K562 (cell line): ENCODE measurements around the gene DYRK1A. TPM values are rescaled to one million over a fixed set of nuclear protein-coding genes. Genes with fewer than 3 reads are reported as not detected.
A peak's percentile ranks its signal among the peaks of the same experiment; 100 is the strongest.

Experiments
- ATAC-seq: fragments of 200-7000 bp; cut with Tn5 transposase; 3 replicates; pipeline ENCODE4 v1.9.1; 2020; ENCODE audit warnings: moderate library complexity
- BruUV-seq: library from RNA; stranded (reverse); fragments of 400-500 nt; replicated peaks from 2 replicates; lab custom pipeline; 2021; lab: Mats Ljungman, UMichigan
- CTCF ChIA-PET: fragments of 300-600 bp; formaldehyde crosslinking; extraction: SDS; loops from one replicate; lab custom pipeline; 2021; ENCODE audit warnings: low intra/inter-chr PET ratio; lab: Yijun Ruan, JAX
- POLR2A ChIA-PET: fragments of 300-600, 350-650 bp; sonication (Branson Sonifier 250); formaldehyde crosslinking; extraction: SDS; loops from one replicate; lab custom pipeline; 2021; ENCODE audit warnings: antibody characterized with exemption, inconsistent platforms; lab: Yijun Ruan, JAX
- DNase-seq, 4 experiments: peaks; one replicate each; pipeline versions ENCODE4 v3.0.0 to v3.0.0-alpha.2; 2011 to 2018; ENCODE audit warnings: low spot score in 3 of 4, mixed read lengths in 3 of 4; ENCODE audit errors: extremely low read depth in 1 of 4
- FAIRE-seq: peaks from 2 replicates; lab custom pipeline; 2011; peaks lifted over from hg19 to GRCh38; lab: Jason Lieb, UNC
- H2AFZ ChIP-seq: 2 replicates; pipeline ENCODE4 v1.6.0; 2011; ENCODE audit warnings: low read depth, low read length, control low read depth, inconsistent platforms
- H3K27ac ChIP-seq: fragments of 200-600 bp; 3 replicates; pipeline ENCODE4 v1.8.0; 2011; ENCODE audit warnings: low read depth, mild to moderate bottlenecking, control low read depth, inconsistent platforms, low read length, moderate library complexity, mixed read lengths; ENCODE audit errors: extremely low read depth
- H3K27me3 ChIP-seq, 2 experiments: fragments of 300-600 bp in 1 of 2; 2 replicates in 1 of 2; 3 replicates in 1 of 2; pipeline versions ENCODE4 v1.6.0 to v1.8.0; 2011; ENCODE audit warnings: inconsistent platforms in 2 of 2, low read length in 2 of 2, mild to moderate bottlenecking in 1 of 2, mixed read lengths in 1 of 2, moderate library complexity in 1 of 2; ENCODE audit not compliant: control insufficient read depth in 2 of 2, insufficient read depth in 2 of 2
- H3K36me3 ChIP-seq: fragments of 300-600 bp; 3 replicates; pipeline ENCODE4 v1.8.0; 2011; ENCODE audit warnings: mild to moderate bottlenecking, low read length, inconsistent platforms; ENCODE audit not compliant: control insufficient read depth, insufficient read depth
- H3K4me1 ChIP-seq, 2 experiments: fragments of 200-600 bp in 1 of 2; replicated peaks in 1 of 2; 2 replicates in 1 of 2; 3 replicates in 1 of 2; pipeline versions ENCODE4 v1.5.1 to v1.8.0; 2011; ENCODE audit warnings: inconsistent platforms in 2 of 2, low read length in 2 of 2, mild to moderate bottlenecking in 1 of 2, mixed read lengths in 1 of 2, moderate library complexity in 1 of 2; ENCODE audit not compliant: control insufficient read depth in 2 of 2, insufficient read depth in 2 of 2
- H3K4me2 ChIP-seq: 2 replicates; pipeline ENCODE4 v1.6.1; 2011; ENCODE audit warnings: low read length, control low read depth, inconsistent platforms, mixed read lengths; ENCODE audit not compliant: insufficient read depth
- H3K4me3 ChIP-seq: fragments of 200-600 bp; sonication (generic), shearing (Covaris generic); 2 replicates; pipeline ENCODE4 v1.5.1; 2016; ENCODE audit warnings: control low read depth, inconsistent platforms
- H3K79me2 ChIP-seq: fragments of 200-600 bp; 3 replicates; pipeline ENCODE4 v1.8.0; 2011; ENCODE audit warnings: low read length, inconsistent platforms; ENCODE audit not compliant: control insufficient read depth, insufficient read depth
- H3K9ac ChIP-seq, 2 experiments: 2 replicates each; pipeline versions ENCODE4 v1.6.0 to v1.6.1; 2011; ENCODE audit warnings: low read depth in 2 of 2, low read length in 2 of 2, control low read depth in 1 of 2, inconsistent platforms in 1 of 2, mild to moderate bottlenecking in 1 of 2, mixed read lengths in 1 of 2; ENCODE audit not compliant: insufficient read depth in 1 of 2
- H3K9me1 ChIP-seq: one replicate; pipeline ENCODE4 v1.6.0; 2011; ENCODE audit warnings: inconsistent platforms, mild to moderate bottlenecking, low read length, moderate library complexity; ENCODE audit not compliant: control insufficient read depth, insufficient read depth
- H3K9me3 ChIP-seq: replicated peaks from 2 replicates; pipeline ENCODE4 v1.5.1; 2011; ENCODE audit warnings: low read depth, low read length, inconsistent platforms; ENCODE audit not compliant: control insufficient read depth, insufficient read depth
- H4K20me1 ChIP-seq: replicated peaks from 2 replicates; pipeline ENCODE4 v1.6.1; 2011; ENCODE audit warnings: low read length, inconsistent platforms, mixed read lengths; ENCODE audit not compliant: control insufficient read depth, insufficient read depth
- ADNP ChIP-seq: fragments of 200-800 bp; sonication (Bioruptor generic); IDR thresholded peaks from 2 replicates; pipeline ENCODE4 v1.6.1; 2016; ENCODE audit warnings: missing genetic modification characterization, missing compliant biosample characterization
- ASH1L ChIP-seq: fragments of 450-650 bp; IDR thresholded peaks from 2 replicates; pipeline ENCODE4 v1.6.1; 2018; ENCODE audit warnings: borderline replicate concordance, mild to moderate bottlenecking, low read depth; ENCODE audit not compliant: partially characterized antibody
- HDAC2 ChIP-seq: fragments of 450-650 bp; IDR thresholded peaks from 2 replicates; pipeline ENCODE4 v1.6.1; 2016; ENCODE audit warnings: mild to moderate bottlenecking
- HMBOX1 ChIP-seq: sonication (generic); IDR thresholded peaks from 2 replicates; pipeline ENCODE4 v1.6.1; 2016
- HMG20A ChIP-seq: fragments of 450-650 bp; formaldehyde crosslinking; conservative IDR thresholded peaks from 2 replicates; pipeline ENCODE4 v1.4.0; 2020; ENCODE audit warnings: mild to moderate bottlenecking, mixed read lengths
- LEF1 ChIP-seq: fragments of 450-650 bp; IDR thresholded peaks from 2 replicates; pipeline ENCODE4 v1.6.1; 2016; ENCODE audit warnings: mild to moderate bottlenecking
- PHF8 ChIP-seq: fragments of 200-600 bp; sonication (generic); IDR thresholded peaks from 2 replicates; pipeline ENCODE4 v1.6.1; 2012; ENCODE audit warnings: mixed run types, mild to moderate bottlenecking, inconsistent platforms, low read length, moderate library complexity, borderline replicate concordance
- PPARD ChIP-seq: fragments of 250-450 bp; sonication (Bioruptor Pico); IDR thresholded peaks from 2 replicates; pipeline ENCODE4 v1.8.0; 2022; ENCODE audit warnings: inconsistent platforms, mild to moderate bottlenecking, moderate library complexity
- RBM25 ChIP-seq: fragments of 200-400 bp; formaldehyde crosslinking; IDR thresholded peaks from 2 replicates; pipeline ENCODE4 v1.6.1; 2018; ENCODE audit warnings: low read length, low read depth, moderate library complexity; ENCODE audit not compliant: severe bottlenecking
- RCOR1 ChIP-seq, 2 experiments: IDR thresholded peaks; 2 replicates each; pipeline ENCODE4 v1.6.1; 2012; ENCODE audit warnings: low read depth in 2 of 2, low read length in 2 of 2, borderline replicate concordance in 1 of 2, improper control_type of control experiment in 1 of 2
- ZFP91 ChIP-seq: sonication (generic); formaldehyde crosslinking; IDR thresholded peaks from 2 replicates; pipeline ENCODE4 v1.8.0; 2022; ENCODE audit warnings: mild to moderate bottlenecking, missing genetic modification reagents
- ZNF143 ChIP-seq: sonication (generic); formaldehyde crosslinking; IDR thresholded peaks from 2 replicates; pipeline ENCODE4 v1.9.0; 2022; ENCODE audit warnings: mild to moderate bottlenecking, missing genetic modification reagents
- ZNF280B ChIP-seq: fragments of 250-450 bp; sonication (Bioruptor Pico); IDR thresholded peaks from 2 replicates; pipeline ENCODE4 v1.5.1; 2021; ENCODE audit warnings: mild to moderate bottlenecking
- ZNF41 ChIP-seq: fragments of 250-450 bp; sonication (Bioruptor Pico); conservative IDR thresholded peaks from 2 replicates; pipeline ENCODE4 v1.4.0; 2020; ENCODE audit warnings: mild to moderate bottlenecking
- ZNF79 ChIP-seq: fragments of 250-450 bp; sonication (Bioruptor Pico); IDR thresholded peaks from 2 replicates; pipeline ENCODE4 v1.4.0; 2020; ENCODE audit warnings: low read depth, mild to moderate bottlenecking, moderate library complexity
- WGBS: fragments of 100-300 bp; shearing (Covaris generic); methylation state at CpG from one replicate; pipeline ENCODE4 v1.1.6; 2016; ENCODE audit warnings: low coverage, mixed read lengths; ENCODE audit not compliant: insufficient coverage; ENCODE audit errors: missing lambda C conversion rate; 5-methylcytosine and 5-hydroxymethylcytosine counted together
- in situ Hi-C: fragments of 300-500 bp; cut with MboI; formaldehyde crosslinking; loops from 4 replicates; pipeline ENCODE4 v1.15.0; 2018; ENCODE audit warnings: inconsistent platforms, mixed read lengths
- intact Hi-C: fragments of 100-400 bp; cut with micrococcal nuclease; formaldehyde crosslinking; loops from 2 replicates; pipeline ENCODE4 v1.14.2; 2022
- polyA plus RNA-seq, 8 experiments: library from polyadenylated mRNA; depleted of rRNA in 4 of 8; stranded (reverse) in 5 of 8; unstranded in 3 of 8; fragments of >200 nt; fragmentation: Nextera tagmentation in 2 of 8; fragmentation: Illumina TruSeq in 1 of 8; extraction: Ambion mirVana in 2 of 8; extraction: Trizol in 1 of 8; gene quantifications; 2 replicates each; pipeline versions ENCODE4 v1.2.1 to v1.2.3, GENCODE V29; 2011 to 2014; ENCODE audit warnings: inconsistent platforms in 1 of 8, missing spikeins in 1 of 8
- total RNA-seq, 7 experiments: library from RNA; depleted of rRNA in 6 of 7; stranded (reverse); fragments of >200 nt in 6 of 7; fragmentation: Illumina TruSeq in 2 of 7; extraction: Trizol in 2 of 7; gene quantifications; 2 replicates each; pipeline versions ENCODE4 v1.2.1 to v1.2.3, GENCODE V29; 2011 to 2021; ENCODE audit warnings: low replicate concordance in 1 of 7

Gene DYRK1A
- total and polyA plus RNA-seq, 9 of the 15 experiments (the other 6 are each of a cell fraction or from before 2014, with no cell fraction given), result 3.7 to 64.8 (median 42.3) TPM

- Histone ChIP-seq H2AFZ (no peak overlapping the region), H3K9me3 (no peaks in the 10 kb centered on the region), H3K27ac (peak overlapping the region; percentile 48; the same call in 2 of the 3 replicates), H3K9ac (0 out of 4 replicates have a peak overlapping the region, but pooled peaks of 1 of the 2 experiments have one; percentile 2), H3K9me1 (peaks cover 5% of the 10 kb centered on the region), H3K4me2 (0 out of 2 replicates have a peak overlapping the region, but pooled peaks have one; percentile 7), H3K27me3 (no peaks in the 10 kb centered on the region), H3K79me2 (peaks cover 100% of the 10 kb centered on the region), H3K36me3 (no peaks in the 10 kb centered on the region; the same call in 2 of the 3 replicates), H3K4me3 (no peak overlapping the region), H4K20me1 (peaks cover 40% of the 10 kb centered on the region), H3K4me1 (peaks cover 7 to 57% of the 10 kb centered on the region in 2 experiments)
- BruUV-seq, result no TSS peak
- 42% methylated on average over 5 of the region's 5 CpGs for WGBS
- DNase-seq, result no peak
- in situ Hi-C loops (no loop called here), intact Hi-C loops (no loop called here)
- CTCF ChIA-PET, result no interaction called here
- peak; percentile 12 for ATAC-seq
- FAIRE-seq, result peak; percentile 61
- POLR2A ChIA-PET, result interaction anchor here (0.7 to 2.5 kb wide), 5 partner anchors 8 to 54 kb away, joined by 3 to 7 read pairs (median 4); no protein-coding TSS in a partner anchor
- TF ChIP-seq ZNF41 (CRISPR knock-in tag), result 0 out of 2 replicates have a peak, but pooled peaks have one; percentile 14
- no peak for TF ChIP-seq LEF1
- no peak for TF ChIP-seq ZNF79 (CRISPR knock-in tag)
- TF ChIP-seq ZNF143 (CRISPR knock-in tag), result no peak
- TF ChIP-seq PPARD (CRISPR knock-in tag), result no peak
- TF ChIP-seq ASH1L, result no peak
- no peak for TF ChIP-seq ZFP91 (CRISPR knock-in tag)
- no peak for TF ChIP-seq ZNF280B
- 0 out of 2 replicates have a peak, but pooled peaks have one; percentile 30 for TF ChIP-seq HDAC2
- TF ChIP-seq RCOR1 (IDR thresholded peaks at IDR 0.05; ENCODE audit: borderline replicate concordance in 1 of 2, low read depth in 2 of 2, low read length in 2 of 2), result peak in 1 of 2 experiments; percentile 31; a peak in 1 of 4 replicates
- peak; percentile 63 for TF ChIP-seq HMBOX1
- TF ChIP-seq PHF8, result no peak
- peak; percentile 63 for TF ChIP-seq ADNP (tag)
- peak; percentile 84 for TF ChIP-seq RBM25
- no peak for TF ChIP-seq HMG20A (CRISPR knock-in tag)
Measured at GRCh38 chr21:37414292-37415253, 48.0 kb downstream of the DYRK1A start.
